T47D (cell line): ENCODE data around the gene CYP8B1.
"Not testable (repeated sequence)": the region's sequence is repeated elsewhere in the genome, so short reads cannot be mapped to it uniquely, and the experiment has no call there.

Source experiments
- DNase-seq, 2 experiments: peaks; one replicate each; pipeline versions ENCODE4 v3.0.0 to v3.0.0-alpha.2; 2011 to 2012; ENCODE audit warnings: low read depth in 1 of 2, low spot score in 1 of 2
- JUND ChIP-seq: IDR thresholded peaks from 2 replicates; pipeline ENCODE4 v1.6.1; 2012; ENCODE audit warnings: low read depth
- in situ Hi-C: cut with HindIII; loops from 2 replicates; pipeline ENCODE4 v1.10.0; 2016; ENCODE audit warnings: low sequenced_read_pairs, low pct_unique_long_range_greater_than_20kb

Gene CYP8B1

DNA sequence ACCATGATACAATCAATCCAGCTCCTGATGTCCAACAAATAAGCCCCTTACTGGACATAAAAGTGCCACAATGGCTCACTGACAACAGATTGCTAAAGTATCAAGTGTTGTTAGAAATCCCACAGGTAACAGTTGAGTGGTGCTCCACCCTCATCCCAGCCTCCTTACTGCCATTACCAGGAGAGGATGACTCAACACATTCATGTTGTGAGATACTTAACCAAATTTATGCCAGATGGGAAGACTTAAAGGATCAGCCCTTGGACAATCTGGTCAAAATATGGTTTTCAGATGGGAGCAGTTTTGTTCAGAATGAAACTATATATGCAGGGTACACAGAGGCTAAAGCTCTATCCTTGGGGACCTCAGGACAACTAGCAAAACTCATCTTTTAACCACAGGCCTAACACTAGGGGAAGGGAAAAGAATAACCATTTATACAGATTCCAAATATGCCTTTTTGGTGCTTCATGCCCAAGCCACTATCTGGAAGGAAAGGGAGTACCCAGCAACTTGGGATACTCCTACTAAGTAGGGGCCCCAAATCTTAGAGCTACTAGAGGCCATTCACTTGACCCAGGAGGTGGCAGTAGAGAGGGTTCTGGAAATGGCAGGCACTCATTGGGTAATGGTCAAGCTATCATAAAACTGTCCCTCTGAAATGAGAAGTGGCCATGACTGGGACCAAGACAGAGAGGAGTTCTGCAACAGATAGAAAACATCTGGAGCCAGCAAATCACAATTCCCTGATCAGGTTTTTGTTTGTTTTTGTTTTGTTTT is 23.4 kb upstream of the CYP8B1 start:
- in situ Hi-C loops: no loop called here
- no peak for TF ChIP-seq JUND

DNA sequence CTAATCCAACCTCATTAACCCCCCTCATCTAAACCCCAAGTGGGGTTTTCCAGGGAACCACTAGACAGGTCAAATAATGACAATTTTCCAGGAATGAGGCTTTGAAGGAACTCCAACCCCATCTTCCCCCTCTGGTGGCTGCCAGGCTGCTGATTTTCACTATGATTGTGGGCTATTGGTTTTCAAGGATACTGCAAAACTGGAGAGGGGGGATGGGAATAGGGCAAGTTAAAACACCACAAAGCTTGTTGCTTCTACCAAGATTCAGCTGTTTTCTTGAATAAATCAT is 19.8 kb upstream of the CYP8B1 start:
- in situ Hi-C loops: no loop called here
- no peak for DNase-seq
- TF ChIP-seq JUND: no peak

More for the DNA sequence above, 23.4 kb upstream of the CYP8B1 start:
- DNase-seq: no peak

- in situ Hi-C loops: no loop called here
- no peak for TF ChIP-seq JUND
- DNase-seq: no peak
Measured at GRCh38 chr3:42894698-42895579, 19.3 kb upstream of the CYP8B1 start.

DNA sequence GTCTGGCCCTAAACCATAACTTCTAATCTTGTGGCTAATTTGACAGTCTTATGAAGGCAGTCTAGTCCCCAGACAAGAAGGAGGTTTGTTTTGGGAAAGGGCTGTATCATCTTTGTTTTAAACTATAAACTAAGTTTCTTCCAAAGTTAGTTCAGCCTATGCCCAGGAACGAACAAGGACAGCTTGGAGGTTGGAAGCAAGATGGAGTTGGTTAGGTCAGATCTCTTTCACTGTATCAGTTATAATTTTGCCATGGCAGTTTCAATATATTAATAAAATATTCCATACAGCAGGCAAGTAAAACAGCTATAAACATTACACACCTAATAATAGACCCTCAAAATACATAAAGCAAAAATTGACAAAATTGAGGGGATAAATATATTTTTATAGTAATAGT is 17.1 kb upstream of the CYP8B1 start:
- no peak for TF ChIP-seq JUND
- DNase-seq: no peak
- in situ Hi-C loops: no loop called here

- DNase-seq: no peak
- TF ChIP-seq JUND: no peak
- in situ Hi-C loops: no loop called here
Measured at GRCh38 chr3:42892169-42892568, 16.5 kb upstream of the CYP8B1 start.

DNA sequence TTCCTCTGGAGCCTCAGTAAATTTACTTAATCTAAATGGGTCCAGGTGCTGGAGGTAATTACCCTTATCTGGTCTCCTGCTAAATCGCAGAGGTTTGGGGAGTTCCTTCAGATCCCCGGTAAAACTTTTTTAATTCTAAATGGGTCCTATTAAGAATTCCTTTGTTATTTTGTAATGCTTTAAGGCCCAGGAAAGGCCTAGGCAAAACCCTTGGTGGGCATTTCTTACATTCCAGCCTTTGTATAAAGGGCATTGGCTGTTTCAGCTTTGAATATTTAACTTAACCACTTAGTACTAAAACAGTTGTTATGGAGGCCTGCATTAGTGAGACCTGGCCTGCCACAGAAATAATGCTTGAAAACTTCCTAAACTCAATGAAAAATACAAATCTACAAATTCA is 15.4 kb upstream of the CYP8B1 start:
- in situ Hi-C loops: no loop called here
- TF ChIP-seq JUND: no peak
- DNase-seq: no peak

GRCh38 chr3:42887084-42887483 is 11.4 kb upstream of the CYP8B1 start:
- no peak for DNase-seq
- in situ Hi-C loops: no loop called here
- no peak for TF ChIP-seq JUND

- DNase-seq: no peak
- TF ChIP-seq JUND: no peak
- in situ Hi-C loops: no loop called here
Measured at GRCh38 chr3:42886294-42886822, 10.7 kb upstream of the CYP8B1 start.

DNA sequence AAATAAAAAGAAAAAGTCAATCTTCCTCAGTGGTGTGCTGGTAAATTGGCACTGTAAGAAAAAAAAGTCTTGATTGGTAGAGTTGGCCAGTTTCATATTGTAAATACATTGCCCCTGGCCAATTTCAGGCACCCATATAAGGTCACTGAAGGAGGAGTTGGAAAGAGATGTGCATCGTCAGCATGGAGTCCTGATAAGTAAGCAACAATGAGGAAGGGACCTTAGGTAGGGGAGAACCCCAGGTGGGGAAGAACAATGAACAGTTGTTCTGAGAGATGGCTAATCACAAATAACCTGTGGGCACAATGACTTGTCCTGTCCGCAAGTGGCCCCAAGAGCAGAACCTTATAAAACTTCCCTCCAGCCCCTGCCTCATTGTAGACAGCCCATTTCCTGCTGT is 8.6 kb upstream of the CYP8B1 start:
- in situ Hi-C loops: no loop called here
- no peak for DNase-seq
- TF ChIP-seq JUND: no peak

DNA sequence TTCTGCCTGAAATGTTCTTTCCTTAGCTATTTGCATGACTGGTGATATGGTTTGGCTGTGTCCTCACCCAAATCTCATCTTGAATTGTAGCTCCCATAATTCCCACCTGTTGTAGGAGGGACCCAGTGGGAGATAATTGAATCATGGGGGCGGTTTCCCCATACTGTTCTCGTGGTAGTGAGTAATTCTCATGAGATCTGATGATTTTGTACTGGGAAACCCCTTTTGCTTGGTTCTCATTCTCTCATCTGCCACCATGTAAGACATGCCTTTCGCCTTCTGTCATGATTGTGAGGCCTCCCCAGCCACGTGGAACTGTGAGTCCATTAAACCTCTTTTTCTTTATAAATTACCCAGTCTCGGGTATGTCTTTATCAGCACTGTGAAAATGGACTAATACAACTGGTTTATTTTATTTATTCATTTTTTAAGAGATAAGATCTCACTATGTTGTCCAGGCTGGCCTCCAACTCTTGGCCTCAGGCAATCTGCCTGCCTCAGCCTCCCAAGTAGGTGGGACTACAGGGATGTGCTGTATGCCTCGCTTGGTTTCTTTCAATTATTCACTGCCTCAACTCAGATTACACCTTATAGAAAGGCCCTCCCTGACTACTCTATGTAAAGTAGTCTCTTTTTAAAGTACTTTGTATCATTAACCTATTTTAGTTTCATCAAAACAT is 7.7 kb upstream of the CYP8B1 start:
- DNase-seq: peak in 1 of 2 experiments; percentile 81
- in situ Hi-C loops: not testable (repeated sequence)

DNA sequence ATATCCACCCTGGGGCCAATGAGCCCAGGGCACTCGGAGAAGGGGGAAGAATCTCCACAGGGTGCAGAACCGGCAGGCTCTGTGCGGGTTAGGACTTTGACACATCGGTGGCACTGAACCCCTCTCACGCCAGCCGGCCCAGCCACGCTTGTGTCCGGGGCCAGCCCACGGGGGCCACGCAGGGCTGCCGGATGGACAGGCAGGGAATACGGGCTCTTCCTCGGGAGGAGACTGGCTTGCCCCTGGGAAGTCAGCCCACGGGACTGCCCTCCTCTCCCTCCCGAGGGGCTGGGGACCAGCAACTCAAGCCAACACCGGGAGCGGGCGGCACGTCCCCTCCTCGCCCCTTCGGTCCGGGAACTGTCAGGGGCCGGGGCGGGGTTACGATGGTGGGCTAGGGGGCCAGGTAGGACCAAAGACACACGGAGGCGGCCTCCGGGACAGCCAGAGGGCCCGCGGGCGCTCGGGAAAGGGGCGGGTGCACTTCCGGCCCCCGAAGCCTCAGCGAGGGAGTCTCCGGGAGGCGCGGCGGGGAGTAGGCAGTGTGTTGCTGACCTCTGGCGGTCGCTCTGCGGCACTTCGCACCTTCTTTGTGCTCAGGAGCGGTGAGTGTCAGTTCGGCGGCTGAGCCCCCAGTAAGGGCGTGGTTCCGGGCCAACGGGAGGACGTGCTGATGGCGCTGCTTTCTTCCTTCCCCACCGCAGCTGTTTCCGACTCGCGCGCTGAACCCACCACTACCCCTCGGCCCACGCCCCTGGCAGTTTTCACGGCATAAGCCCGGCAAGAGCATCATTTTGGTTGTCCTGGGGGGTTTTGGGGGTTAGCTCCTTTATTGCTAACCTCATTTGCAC is 5.1 kb upstream of the CYP8B1 start:
- TF ChIP-seq JUND: no peak
- in situ Hi-C loops: no loop called here
- DNase-seq: peak; percentile 88 to 92

- in situ Hi-C loops: no loop called here
- TF ChIP-seq JUND: no peak
Measured at GRCh38 chr3:42880183-42880582, 4.5 kb upstream of the CYP8B1 start.

More at GRCh38 chr3:42880183-42880582, 4.5 kb upstream of the CYP8B1 start:
- no peak for DNase-seq
